ENCODE results near the gene NFX1. TPM values are rescaled to one million over a fixed set of nuclear protein-coding genes. Genes with fewer than 3 reads are reported as not detected.

Gene NFX1
- total and polyA plus RNA-seq, 10 of the 15 experiments (the other 5 are each of a cell fraction or from before 2014, with no cell fraction given): 11.9 to 45.1 (median 36.1) TPM

DNA sequence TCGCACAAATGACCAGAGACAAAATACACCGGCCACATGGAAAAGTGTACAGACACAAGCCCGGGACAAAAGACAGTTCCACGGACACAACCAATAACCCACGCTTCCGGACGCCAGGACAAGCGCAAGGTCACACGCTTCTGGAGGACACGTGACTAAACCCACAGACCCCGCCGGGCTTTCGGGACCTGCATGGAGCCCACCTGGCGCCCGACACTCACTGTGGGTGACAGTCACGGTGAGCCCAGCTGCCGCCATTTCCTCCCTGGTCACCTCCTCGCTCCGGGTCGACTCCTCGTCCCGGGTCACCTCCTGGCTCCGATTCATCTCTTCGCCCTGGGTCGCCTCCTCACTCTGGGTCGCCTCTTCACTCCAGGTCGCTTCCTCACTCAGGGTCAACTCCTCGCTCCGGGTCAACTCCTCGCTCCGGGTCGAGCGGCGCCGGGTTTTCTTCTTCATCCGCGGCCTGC is 26.3 kb upstream of the NFX1 start (continued):
- TF ChIP-seq ESRRA (IDR thresholded peaks at IDR 0.05; ENCODE audit: low read length) (peak; percentile 14), YY1 (IDR thresholded peaks at IDR 0.05; ENCODE audit: low read depth, low read length) (peak; percentile 83)

- CTCF ChIA-PET: interaction anchor here (1.0 to 1.3 kb wide), 2 partner anchors 22 to 186 kb away, joined by 3 read pairs; no protein-coding TSS in a partner anchor
- no peaks in the 10 kb centered on the region for H3K9me3 ChIP-seq (replicated peaks; ENCODE audit: control insufficient read depth, insufficient read depth, low read length)
- under 1% methylated on average over 45 of the region's 67 CpGs for WGBS (ENCODE audit: insufficient coverage, insufficient replicate concordance, low lambda C conversion rate, missing lambda C conversion rate)
- no TSS peak for BruUV-seq (replicated peaks)
- peak; percentile 95 for FAIRE-seq
- peak within 1 kb of the TSS; percentile 84 for H2AFZ ChIP-seq (ENCODE audit: control insufficient read depth, low read depth, low read length)
- peak; percentile 92 for ATAC-seq
- peak within 1 kb of the TSS; percentile 97 for H3K4me3 ChIP-seq
- no peaks in the 10 kb centered on the region for H3K27me3 ChIP-seq (replicated peaks in 1 of 2; ENCODE audit: control insufficient read depth in 2 of 2, insufficient read depth in 2 of 2, low read length in 1 of 2)
- in situ Hi-C loops (cut with MboI): no loop called here
- SMC1A ChIA-PET (ENCODE audit: uncharacterized antibody, unreplicated experiment): interaction anchor here (0.5 to 1.5 kb wide), 4 partner anchors 22 to 808 kb away, joined by 3 to 4 read pairs (median 4); no protein-coding TSS in a partner anchor
- POLR2A ChIA-PET: interaction anchor here (0.6 to 1.9 kb wide), 9 partner anchors 18 to 240 kb away, joined by 3 to 10 read pairs (median 5); partner anchors contain the start of genes B4GALT1, DNAJA1 and NFX1
- H3K9ac ChIP-seq (ENCODE audit: control insufficient read depth, insufficient read depth, low read length): peak within 1 kb of the TSS; percentile 99
- peaks cover 0 to 22% of the 10 kb centered on the region in 2 experiments; a peak in 2 of 4 replicates for H3K36me3 ChIP-seq (ENCODE audit: control insufficient read depth in 2 of 2, insufficient read depth in 2 of 2, low read length in 1 of 2)
- RAD21 ChIA-PET (ENCODE audit: unreplicated experiment): interaction anchor here (0.6 to 2.2 kb wide), 3 partner anchors 26 to 62 kb away, joined by 3 to 11 read pairs (median 4); partner anchors contain the start of gene NFX1
- no peaks in the 10 kb centered on the region for H4K20me1 ChIP-seq (ENCODE audit: control insufficient read depth, insufficient read depth)
- intact Hi-C loops (cut with micrococcal nuclease; ENCODE audit: unreplicated experiment): loop anchor here (1.0 kb wide), 2 partner anchors 26 to 188 kb away; partner anchors contain the start of genes NFX1 and SMU1
- H3K27ac ChIP-seq (ENCODE audit: control insufficient read depth, insufficient read depth): peak within 1 kb of the TSS; percentile 98
- peak within 1 kb of the TSS; percentile 93 for H3K4me2 ChIP-seq (ENCODE audit: control insufficient read depth, insufficient read depth)
- H3K4me1 ChIP-seq (ENCODE audit: control insufficient read depth, insufficient read depth, low read length): peaks cover 8% of the 10 kb centered on the region
- DNase-seq (ENCODE audit: low read depth, low spot score): peak; percentile 96
- H3K79me2 ChIP-seq (ENCODE audit: control insufficient read depth, insufficient read depth, low read length): peaks cover 68% of the 10 kb centered on the region
- TF ChIP-seq FOXM1 (IDR thresholded peaks at IDR 0.05; ENCODE audit: low read depth, low read length) (no peak), NFXL1 (IDR thresholded peaks at IDR 0.05; ENCODE audit: borderline replicate concordance) (no peak), HDAC2 (IDR thresholded peaks at IDR 0.05) (no peak), LARP7 (IDR thresholded peaks at IDR 0.05) (no peak; the same call in 1 of the 2 replicates), YBX1 (IDR thresholded peaks at IDR 0.05) (no peak), KDM1A (IDR thresholded peaks at IDR 0.05; ENCODE audit: borderline replicate concordance) (no peak), TARDBP (IDR thresholded peaks at IDR 0.05; ENCODE audit: borderline replicate concordance) (no peak), ZNF217 (IDR thresholded peaks at IDR 0.05) (0 out of 2 replicates have a peak, but pooled peaks have one; percentile 35), RCOR1 (conservative IDR thresholded peaks at IDR 0.05; ENCODE audit: low read depth, low read length) (0 out of 2 replicates have a peak, but pooled peaks have one; percentile 25), ATF7 (IDR thresholded peaks at IDR 0.05; ENCODE audit: low read depth) (0 out of 2 replicates have a peak, but pooled peaks have one; percentile 17), EP300 (IDR thresholded peaks at IDR 0.05; ENCODE audit: borderline replicate concordance in 1 of 2, control insufficient read depth in 1 of 2, low read depth in 2 of 2, low read length in 2 of 2) (no peak), ZNF24 (IDR thresholded peaks at IDR 0.05) (no peak), BHLHE40 (IDR thresholded peaks at IDR 0.05; ENCODE audit: borderline replicate concordance in 1 of 2, low read depth in 2 of 2, low read length in 1 of 2) (no peak), SRF (IDR thresholded peaks at IDR 0.05; ENCODE audit: low read depth in 2 of 2, low read length in 2 of 2) (peak in 1 of 2 experiments; percentile 48; a peak in 1 of 4 replicates), SIN3A (IDR thresholded peaks at IDR 0.05; ENCODE audit: low read depth, low read length) (peak; percentile 23; the same call in 1 of the 2 replicates), CBX5 (IDR thresholded peaks at IDR 0.05; ENCODE audit: low read depth) (no peak)
- TF ChIP-seq, protein P1, sequence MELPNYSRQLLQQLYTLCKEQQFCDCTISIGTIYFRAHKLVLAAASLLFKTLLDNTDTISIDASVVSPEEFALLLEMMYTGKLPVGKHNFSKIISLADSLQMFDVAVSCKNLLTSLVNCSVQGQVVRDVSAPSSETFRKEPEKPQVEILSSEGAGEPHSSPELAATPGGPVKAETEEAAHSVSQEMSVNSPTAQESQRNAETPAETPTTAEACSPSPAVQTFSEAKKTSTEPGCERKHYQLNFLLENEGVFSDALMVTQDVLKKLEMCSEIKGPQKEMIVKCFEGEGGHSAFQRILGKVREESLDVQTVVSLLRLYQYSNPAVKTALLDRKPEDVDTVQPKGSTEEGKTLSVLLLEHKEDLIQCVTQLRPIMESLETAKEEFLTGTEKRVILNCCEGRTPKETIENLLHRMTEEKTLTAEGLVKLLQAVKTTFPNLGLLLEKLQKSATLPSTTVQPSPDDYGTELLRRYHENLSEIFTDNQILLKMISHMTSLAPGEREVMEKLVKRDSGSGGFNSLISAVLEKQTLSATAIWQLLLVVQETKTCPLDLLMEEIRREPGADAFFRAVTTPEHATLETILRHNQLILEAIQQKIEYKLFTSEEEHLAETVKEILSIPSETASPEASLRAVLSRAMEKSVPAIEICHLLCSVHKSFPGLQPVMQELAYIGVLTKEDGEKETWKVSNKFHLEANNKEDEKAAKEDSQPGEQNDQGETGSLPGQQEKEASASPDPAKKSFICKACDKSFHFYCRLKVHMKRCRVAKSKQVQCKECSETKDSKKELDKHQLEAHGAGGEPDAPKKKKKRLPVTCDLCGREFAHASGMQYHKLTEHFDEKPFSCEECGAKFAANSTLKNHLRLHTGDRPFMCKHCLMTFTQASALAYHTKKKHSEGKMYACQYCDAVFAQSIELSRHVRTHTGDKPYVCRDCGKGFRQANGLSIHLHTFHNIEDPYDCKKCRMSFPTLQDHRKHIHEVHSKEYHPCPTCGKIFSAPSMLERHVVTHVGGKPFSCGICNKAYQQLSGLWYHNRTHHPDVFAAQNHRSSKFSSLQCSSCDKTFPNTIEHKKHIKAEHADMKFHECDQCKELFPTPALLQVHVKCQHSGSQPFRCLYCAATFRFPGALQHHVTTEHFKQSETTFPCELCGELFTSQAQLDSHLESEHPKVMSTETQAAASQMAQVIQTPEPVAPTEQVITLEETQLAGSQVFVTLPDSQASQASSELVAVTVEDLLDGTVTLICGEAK (IDR thresholded peaks at IDR 0.05; ENCODE audit: borderline replicate concordance): peak; percentile 90
These were observed 25.7 kb upstream of the NFX1 start, which contains the start of the genes BAG1 and CHMP5 for GRCh38 chr9:33264473-33265177. Gene BAG1, minus strand, starts transcription at chr9:33264708. Gene CHMP5, plus strand, starts transcription at chr9:33265049. Its CDS starts 30 bp downstream, at chr9:33265079.

Data from GM12878 (cell line).